Breast epithelium (tissue), 4 donors: Measurements from ENCODE around the gene CDH8. TPM values are rescaled to one million over a fixed set of nuclear protein-coding genes. Genes with fewer than 3 reads are reported as not detected.

Experiments used
- DNase-seq, 2 donors: peaks; one replicate each; pipeline ENCODE4 v3.0.0-alpha.2; 2019; ENCODE audit warnings: low spot score in 2 of 2
- H3K27ac ChIP-seq, 2 donors: fragments of 200-600 bp; sonication (generic) in 1 of 2; one replicate each; pipeline ENCODE4 v1.5.1; 2016 to 2019; ENCODE audit warnings: mild to moderate bottlenecking in 1 of 2
- H3K27me3 ChIP-seq, 2 donors: fragments of 200-600 bp; sonication (generic) in 1 of 2; one replicate each; pipeline versions ENCODE4 v1.5.1 to v1.6.0; 2017 to 2019; ENCODE audit warnings: control low read depth in 1 of 2, mild to moderate bottlenecking in 1 of 2
- H3K36me3 ChIP-seq: fragments of 200-600 bp; one replicate; pipeline ENCODE4 v1.5.1; 2019
- H3K4me1 ChIP-seq, 2 donors: fragments of 200-600 bp; sonication (generic); one replicate each; pipeline ENCODE4 v1.5.1; 2016 to 2019; ENCODE audit warnings: control low read depth in 1 of 2
- H3K4me3 ChIP-seq, 3 donors: fragments of 200-600 bp; sonication (generic); 1 replicate in 2 of 3; 2 replicates in 1 of 3; pipeline ENCODE4 v1.5.1; 2016 to 2019; ENCODE audit warnings: mild to moderate bottlenecking in 3 of 3, moderate library complexity in 2 of 3
- H3K9me3 ChIP-seq, 2 donors: fragments of 200-600 bp; sonication (generic) in 1 of 2; one replicate each; pipeline ENCODE4 v1.5.1; 2016 to 2019; ENCODE audit warnings: control low read depth in 1 of 2
- CTCF ChIP-seq, 3 donors: fragments of 450-650 bp; IDR thresholded peaks; one replicate each; pipeline ENCODE4 v1.5.1; 2016 to 2017; ENCODE audit warnings: antibody characterized with exemption in 3 of 3, mild to moderate bottlenecking in 3 of 3, moderate library complexity in 3 of 3
- POLR2A ChIP-seq: fragments of 450-650 bp; IDR thresholded peaks from one replicate; pipeline ENCODE4 v1.6.1; 2016; ENCODE audit warnings: antibody characterized with exemption, mild to moderate bottlenecking, moderate library complexity
- POLR2AphosphoS5 ChIP-seq, 3 donors: sonication (generic); formaldehyde crosslinking; IDR thresholded peaks; one replicate each; pipeline ENCODE4 v1.6.1; 2017; ENCODE audit warnings: antibody characterized with exemption in 3 of 3
- intact Hi-C: fragments of 100-400 bp; cut with DNase I; formaldehyde crosslinking; loops from one replicate; pipeline ENCODE4 v1.15.1; 2023; ENCODE audit warnings: low total_unique reads
- total RNA-seq, 3 donors: library from RNA; depleted of rRNA; stranded (reverse); fragments of >200 nt; gene quantifications; one replicate each; pipeline ENCODE4 v1.1.0, GENCODE V29; 2016

Gene CDH8
- total RNA-seq, 3 donors from 2014 or later, result under 0.01 to 0.15 TPM; not detected in 1

GRCh38 chr16:61915569-61915968 lies 120.7 kb downstream of the CDH8 start:
- no peaks in the 10 kb centered on the region for H3K36me3 ChIP-seq
- no peaks in the 10 kb centered on the region for H3K27me3 ChIP-seq
- intact Hi-C loops, result no loop called here
- H3K4me1 ChIP-seq, result no peaks in the 10 kb centered on the region
- H3K9me3 ChIP-seq, result no peaks in the 10 kb centered on the region
- no peak overlapping the region for H3K4me3 ChIP-seq
- TF ChIP-seq POLR2AphosphoS5 (IDR thresholded peaks at IDR 0.05), result no peak
- TF ChIP-seq POLR2A, result no peak
- no peak for TF ChIP-seq CTCF (IDR thresholded peaks at IDR 0.05)
- DNase-seq, result no peak
- no peak overlapping the region for H3K27ac ChIP-seq

- Histone ChIP-seq H3K4me1 (no peaks in the 10 kb centered on the region), H3K27me3 (no peaks in the 10 kb centered on the region), H3K27ac (no peak overlapping the region), H3K36me3 (no peaks in the 10 kb centered on the region), H3K9me3 (no peaks in the 10 kb centered on the region), H3K4me3 (no peak overlapping the region)
- intact Hi-C loops, result no loop called here
- DNase-seq, result peak in 1 of 2 donors; percentile 20
- TF ChIP-seq POLR2AphosphoS5 (IDR thresholded peaks at IDR 0.05) (no peak), POLR2A (no peak), CTCF (IDR thresholded peaks at IDR 0.05) (no peak)
Observed at GRCh38 chr16:61909074-61909473, 127.2 kb downstream of the CDH8 start.

- Histone ChIP-seq H3K9me3 (no peaks in the 10 kb centered on the region), H3K4me3 (no peak overlapping the region), H3K36me3 (no peaks in the 10 kb centered on the region), H3K27ac (no peak overlapping the region), H3K4me1 (no peaks in the 10 kb centered on the region), H3K27me3 (no peaks in the 10 kb centered on the region)
- intact Hi-C loops, result no loop called here
- DNase-seq, result no peak
- no peak for TF ChIP-seq POLR2A
- TF ChIP-seq POLR2AphosphoS5 (IDR thresholded peaks at IDR 0.05), result no peak
- no peak for TF ChIP-seq CTCF (IDR thresholded peaks at IDR 0.05)
Observed at GRCh38 chr16:61908426-61908825, 127.8 kb downstream of the CDH8 start.

- H3K27ac ChIP-seq, result no peak overlapping the region
- intact Hi-C loops, result no loop called here
- TF ChIP-seq CTCF (IDR thresholded peaks at IDR 0.05) (no peak), POLR2AphosphoS5 (IDR thresholded peaks at IDR 0.05) (no peak), POLR2A (no peak)
- no peaks in the 10 kb centered on the region for H3K4me1 ChIP-seq
- no peaks in the 10 kb centered on the region for H3K36me3 ChIP-seq
- H3K4me3 ChIP-seq, result no peak overlapping the region
- no peak for DNase-seq
- H3K27me3 ChIP-seq, result no peaks in the 10 kb centered on the region
- H3K9me3 ChIP-seq, result no peaks in the 10 kb centered on the region
Observed at GRCh38 chr16:61901689-61902088, 134.5 kb downstream of the CDH8 start.

GRCh38 chr16:61900482-61900881 lies 135.8 kb downstream of the CDH8 start:
- DNase-seq, result no peak
- TF ChIP-seq POLR2AphosphoS5 (IDR thresholded peaks at IDR 0.05) (no peak), POLR2A (no peak), CTCF (IDR thresholded peaks at IDR 0.05) (no peak)
- Histone ChIP-seq H3K27me3 (no peaks in the 10 kb centered on the region), H3K9me3 (no peaks in the 10 kb centered on the region), H3K4me3 (no peak overlapping the region), H3K27ac (no peak overlapping the region), H3K4me1 (no peaks in the 10 kb centered on the region), H3K36me3 (no peaks in the 10 kb centered on the region)
- intact Hi-C loops, result no loop called here
